K562 (cell line): ENCODE measurements around the gene SULT1A2. TPM values are rescaled to one million over a fixed set of nuclear protein-coding genes. Genes with fewer than 3 reads are reported as not detected.

ENCODE experiments used
- BRCA1 ChIP-seq, 2 experiments: fragments of 450-650 bp in 1 of 2; sonication (generic) in 1 of 2; formaldehyde crosslinking in 1 of 2; IDR thresholded peaks; 2 replicates each; pipeline versions ENCODE4 v1.5.0 to v1.6.1; 2017 to 2020; ENCODE audit warnings: mild to moderate bottlenecking in 1 of 2, missing genetic modification reagents in 1 of 2
- EWSR1 ChIP-seq: fragments of 450-650 bp; IDR thresholded peaks from 2 replicates; pipeline ENCODE4 v1.6.1; 2018; ENCODE audit warnings: borderline replicate concordance, mild to moderate bottlenecking, low read depth, moderate library complexity; ENCODE audit not compliant: partially characterized antibody
- FOXJ3 ChIP-seq: sonication (generic); formaldehyde crosslinking; IDR thresholded peaks from 2 replicates; pipeline ENCODE4 v1.4.0; 2020; ENCODE audit warnings: mild to moderate bottlenecking, missing genetic modification reagents
- MGA ChIP-seq: fragments of 450-650 bp; IDR thresholded peaks from 2 replicates; pipeline ENCODE4 v1.6.1; 2016; ENCODE audit warnings: mild to moderate bottlenecking, moderate library complexity
- MYC ChIP-seq, 2 experiments: fragments of 250-450 bp in 1 of 2; sonication (Bioruptor Pico) in 1 of 2; IDR thresholded peaks; 2 replicates each; pipeline versions ENCODE4 v1.5.1 to v1.6.1; 2012 to 2021; ENCODE audit warnings: low read depth in 2 of 2, borderline replicate concordance in 1 of 2, improper control_type of control experiment in 1 of 2, low read length in 1 of 2, mild to moderate bottlenecking in 1 of 2, moderate library complexity in 1 of 2
- NONO ChIP-seq, 2 experiments: fragments of 200-400 bp in 1 of 2; fragments of 450-650 bp in 1 of 2; formaldehyde crosslinking in 1 of 2; IDR thresholded peaks; 2 replicates each; pipeline ENCODE4 v1.6.1; 2017; ENCODE audit warnings: low read depth in 2 of 2, mild to moderate bottlenecking in 2 of 2, moderate library complexity in 2 of 2, low read length in 1 of 2
- NRF1 ChIP-seq, 2 experiments: fragments of 450-650 bp; IDR thresholded peaks in 1 of 2; conservative IDR thresholded peaks in 1 of 2; 2 replicates each; pipeline ENCODE4 v1.6.1; 2014; ENCODE audit warnings: mild to moderate bottlenecking in 2 of 2
- SLC30A9 ChIP-seq: fragments of 250-450 bp; sonication (Bioruptor Pico); IDR thresholded peaks from 2 replicates; pipeline ENCODE4 v1.8.0; 2022; ENCODE audit warnings: mild to moderate bottlenecking, moderate library complexity
- SRSF9 ChIP-seq: fragments of 200-400 bp; formaldehyde crosslinking; IDR thresholded peaks from 2 replicates; pipeline ENCODE4 v1.6.1; 2017; ENCODE audit warnings: low read depth, low read length, borderline replicate concordance
- SUPT5H ChIP-seq: fragments of 450-650 bp; IDR thresholded peaks from 2 replicates; pipeline ENCODE4 v1.6.1; 2016
- TCF15 ChIP-seq: fragments of 250-450 bp; sonication (Bioruptor Pico); IDR thresholded peaks from 2 replicates; pipeline ENCODE4 v1.8.0; 2022; ENCODE audit warnings: moderate library complexity, mild to moderate bottlenecking, inconsistent platforms
- ZNF311 ChIP-seq: fragments of 250-450 bp; sonication (Bioruptor Pico); IDR thresholded peaks from 2 replicates; pipeline ENCODE4 v1.4.0; 2020; ENCODE audit warnings: mild to moderate bottlenecking, moderate library complexity
- ZNF384 ChIP-seq: IDR thresholded peaks from 2 replicates; pipeline ENCODE4 v1.6.1; 2012; ENCODE audit warnings: low read depth, low read length, improper control_type of control experiment
- ZNF436 ChIP-seq: fragments of 250-450, 450-650 bp; sonication (Bioruptor Pico); formaldehyde crosslinking; IDR thresholded peaks from 2 replicates; pipeline ENCODE4 v1.7.0; 2020; ENCODE audit warnings: mild to moderate bottlenecking
- polyA plus RNA-seq, 8 experiments: library from polyadenylated mRNA; depleted of rRNA in 4 of 8; stranded (reverse) in 5 of 8; unstranded in 3 of 8; fragments of >200 nt; fragmentation: Nextera tagmentation in 2 of 8; fragmentation: Illumina TruSeq in 1 of 8; extraction: Ambion mirVana in 2 of 8; extraction: Trizol in 1 of 8; gene quantifications; 2 replicates each; pipeline versions ENCODE4 v1.2.1 to v1.2.3, GENCODE V29; 2011 to 2014; ENCODE audit warnings: inconsistent platforms in 1 of 8, missing spikeins in 1 of 8
- total RNA-seq, 7 experiments: library from RNA; depleted of rRNA in 6 of 7; stranded (reverse); fragments of >200 nt in 6 of 7; fragmentation: Illumina TruSeq in 2 of 7; extraction: Trizol in 2 of 7; gene quantifications; 2 replicates each; pipeline versions ENCODE4 v1.2.1 to v1.2.3, GENCODE V29; 2011 to 2021; ENCODE audit warnings: low replicate concordance in 1 of 7

Gene SULT1A2
- total and polyA plus RNA-seq, 9 of the 15 experiments (the other 6 are each of a cell fraction or from before 2014, with no cell fraction given) = 0.73 to 3.2 (median 1.7) TPM

GRCh38 chr16:28609631-28610594, 13.1 kb upstream of the SULT1A2 start, which contains the start of gene SULT1A1 (continued):
- TF ChIP-seq MGA (0 out of 2 replicates have a peak, but pooled peaks have one; percentile 20), MYC (IDR thresholded peaks at IDR 0.05; ENCODE audit: low read depth, low read length) (no peak), MYC (CRISPR knock-in tag; IDR thresholded peaks at IDR 0.05; ENCODE audit: borderline replicate concordance, low read depth) (no peak), ZNF311 (CRISPR knock-in tag) (no peak), SRSF9 (no peak), FOXJ3 (CRISPR knock-in tag) (no peak), BRCA1 (IDR thresholded peaks at IDR 0.05) (no peak), BRCA1 (CRISPR knock-in tag; IDR thresholded peaks at IDR 0.05) (no peak), SLC30A9 (no peak), EWSR1 (no peak), TCF15 (no peak), ZNF436 (no peak), NONO (IDR thresholded peaks at IDR 0.05; ENCODE audit: low read depth in 2 of 2, low read length in 1 of 2) (no peak), ZNF384 (peak; percentile 58; the same call in 1 of the 2 replicates), SUPT5H (peak; percentile 45; the same call in 1 of the 2 replicates), NRF1 (conservative IDR thresholded peaks at IDR 0.05 in 1 of 2, IDR thresholded peaks at IDR 0.05 in 1 of 2) (no peak)
